Hematopoietic multipotent progenitor cell treated with erythropoietin and hydrocortisone succinate and interleukin-3 and kit ligand, for 15 days (in vitro differentiated cells): Measurements from ENCODE around the gene LSM4.
A peak's percentile ranks its signal among the peaks of the same experiment; 100 is the strongest.
"Not testable (repeated sequence)": the region's sequence is repeated elsewhere in the genome, so short reads cannot be mapped to it uniquely, and the experiment has no call there.

ENCODE experiments used
- DNase-seq: peaks from one replicate; pipeline ENCODE4 v3.0.0-alpha.2; 2015; ENCODE audit warnings: low spot score

LSM4 gene

DNA sequence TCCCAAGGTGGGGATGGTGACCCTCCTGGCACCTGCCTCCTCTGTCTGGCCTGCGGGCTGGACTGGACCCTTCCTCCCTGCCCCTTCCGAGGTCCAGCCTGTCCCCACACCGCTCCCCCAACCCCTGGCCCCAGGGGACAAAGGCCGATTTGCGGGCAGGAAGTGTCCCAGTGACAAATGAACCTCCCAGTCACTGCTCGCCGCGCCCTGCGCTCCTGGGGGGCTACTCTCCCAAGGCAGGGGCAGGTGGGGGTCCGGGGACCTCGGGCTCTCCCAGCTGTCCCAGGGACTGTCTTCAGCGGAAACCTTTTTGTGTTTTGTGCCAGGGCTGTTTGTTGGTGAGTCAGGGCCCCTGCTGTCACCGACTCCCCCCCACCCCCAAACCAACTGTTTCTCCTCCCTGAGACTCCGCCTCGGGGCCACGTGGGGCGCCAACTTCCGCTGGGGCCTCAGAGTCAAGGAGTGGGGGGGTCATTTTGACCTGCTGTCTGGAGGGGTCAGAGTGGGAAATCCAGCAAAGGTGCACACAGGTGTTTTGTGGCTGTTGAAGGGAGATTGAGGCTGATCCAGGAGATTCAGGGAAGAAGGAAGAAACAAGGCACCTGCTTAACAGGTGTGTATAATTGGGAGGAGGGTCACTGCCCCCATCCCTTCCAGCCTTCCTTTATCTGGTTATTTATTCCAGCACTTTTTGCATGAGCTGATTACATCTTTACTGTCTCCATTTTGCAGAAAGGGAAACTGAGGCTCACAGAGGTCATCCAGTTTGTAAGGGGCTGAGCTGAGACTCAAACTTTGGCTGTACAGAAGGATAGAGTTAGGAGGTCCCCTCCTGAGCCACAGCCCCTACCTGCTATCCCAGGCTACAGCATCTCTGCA lies 18.4 kb upstream of the LSM4 start:
- no peak for DNase-seq

- peak; percentile 45 for DNase-seq
These were observed 17.5 kb upstream of the LSM4 start, which contains the start of gene PGPEP1 for GRCh38 chr19:18340190-18340989. Gene PGPEP1 (plus strand): TSS chr19:18340598. CDS start chr19:18340682, 84 bp downstream.

DNA sequence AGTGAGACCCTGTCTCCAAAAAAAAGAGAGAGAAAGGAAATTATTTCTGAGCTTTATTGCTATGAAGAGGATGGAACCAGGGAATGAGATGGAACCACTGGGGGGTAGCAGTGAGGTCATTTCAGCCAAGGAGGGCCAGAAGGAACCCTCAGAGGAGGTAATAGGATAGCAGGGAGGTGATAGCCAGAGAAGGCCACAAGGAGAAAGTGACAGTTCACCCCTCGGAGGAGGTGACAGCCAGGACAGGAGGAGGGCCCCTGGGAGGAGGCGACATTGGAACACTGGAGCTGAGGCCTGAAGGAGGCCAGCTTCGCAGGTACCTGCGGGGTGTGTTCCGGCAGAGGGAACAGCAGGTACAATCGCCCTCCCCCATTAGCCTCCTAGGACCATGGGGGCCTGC lies 16.8 kb upstream of the LSM4 start:
- no peak for DNase-seq

DNA sequence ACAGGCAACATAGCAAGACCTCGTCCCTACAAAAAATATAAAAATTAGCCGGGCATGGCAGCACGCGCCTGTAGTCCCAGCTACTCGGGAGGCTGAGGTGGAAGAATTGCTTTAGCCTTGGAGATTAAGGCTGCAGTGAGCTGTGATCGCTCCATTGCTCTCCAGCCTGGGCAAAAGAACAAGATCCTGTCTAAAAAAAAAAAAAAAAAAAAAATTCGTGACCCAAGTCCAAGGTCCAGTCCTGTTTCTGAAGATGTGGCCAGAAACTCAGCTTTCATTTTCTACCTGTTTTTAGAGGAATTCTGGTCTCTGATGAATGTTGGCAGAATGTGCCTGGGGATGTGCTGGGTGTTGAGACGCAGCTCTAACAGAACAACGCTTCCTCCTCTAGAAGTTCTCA lies 15.7 kb upstream of the LSM4 start:
- no peak for DNase-seq

GRCh38 chr19:18336121-18336520 lies 13.2 kb upstream of the LSM4 start:
- DNase-seq, result no peak

DNA sequence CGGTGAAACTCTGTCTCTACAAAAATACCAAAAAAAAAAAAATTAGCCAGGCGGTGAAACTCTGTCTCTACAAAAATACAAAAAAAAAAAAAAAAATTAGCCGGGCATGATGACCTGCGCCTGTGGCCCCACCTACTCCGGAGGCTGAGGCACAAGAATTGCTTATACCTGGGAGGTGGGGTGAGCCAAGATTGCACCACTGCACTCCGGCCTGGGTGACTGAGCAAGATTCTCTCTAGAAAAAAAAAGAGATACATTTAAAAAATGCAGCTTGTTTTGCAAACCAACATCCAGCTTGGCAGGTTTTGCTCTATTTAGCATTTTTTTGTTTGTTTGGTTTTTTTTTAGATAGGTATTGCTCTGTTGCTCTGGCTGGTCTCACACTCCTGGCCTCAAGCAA lies 10.8 kb upstream of the LSM4 start:
- DNase-seq, result no peak

GRCh38 chr19:18332917-18333530 lies 10.1 kb upstream of the LSM4 start:
- no peak for DNase-seq

DNA sequence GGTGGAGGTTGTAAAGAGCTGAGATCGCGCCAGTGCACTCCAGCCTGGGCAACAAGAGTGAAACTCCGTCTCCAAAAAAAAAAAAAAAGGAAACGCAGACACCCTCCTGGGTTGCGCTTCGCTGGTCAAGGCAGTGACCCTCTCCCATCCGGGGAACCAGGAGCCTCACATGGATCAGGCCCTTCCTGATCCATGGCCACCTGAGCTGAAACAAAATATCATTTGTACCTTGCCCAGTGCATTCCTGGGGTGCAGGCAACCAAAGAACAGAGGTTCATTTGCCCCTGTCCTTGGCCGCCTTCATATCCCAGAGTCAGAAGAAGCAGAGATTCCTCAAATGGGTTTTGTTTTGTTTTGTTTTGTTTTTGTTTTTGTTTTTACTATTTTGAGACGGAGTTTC lies 8.0 kb upstream of the LSM4 start:
- DNase-seq, result no peak

GRCh38 chr19:18329035-18329376 lies 6.1 kb upstream of the LSM4 start:
- no peak for DNase-seq

- peak; percentile 91 for DNase-seq
These were observed 5.6 kb upstream of the LSM4 start for GRCh38 chr19:18328340-18329034.

GRCh38 chr19:18326772-18327171 lies 3.9 kb upstream of the LSM4 start:
- DNase-seq, result no peak

DNA sequence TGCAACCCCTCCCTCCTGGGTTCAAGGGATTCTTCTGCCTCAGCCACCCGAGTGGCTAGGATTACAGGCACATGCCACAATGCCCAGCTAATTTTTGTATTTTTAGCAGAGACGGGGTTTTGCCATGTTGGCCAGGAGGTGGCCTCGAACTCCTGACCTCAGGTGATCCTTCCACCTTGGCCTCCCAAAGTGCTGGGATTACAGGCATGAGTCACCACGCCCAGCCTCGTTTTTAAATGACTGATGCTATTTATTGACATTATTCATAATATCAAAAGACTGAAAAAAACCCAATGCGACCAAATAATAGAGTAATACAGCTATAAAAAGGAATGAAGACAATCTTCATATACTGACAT lies 1.5 kb upstream of the LSM4 start:
- not testable (repeated sequence) for DNase-seq

- peak; percentile 52 for DNase-seq
These were observed 538 bp downstream of the LSM4 start for GRCh38 chr19:18322318-18322758.

GRCh38 chr19:18321734-18322102 lies 1.2 kb downstream of the LSM4 start:
- DNase-seq, result no peak

DNA sequence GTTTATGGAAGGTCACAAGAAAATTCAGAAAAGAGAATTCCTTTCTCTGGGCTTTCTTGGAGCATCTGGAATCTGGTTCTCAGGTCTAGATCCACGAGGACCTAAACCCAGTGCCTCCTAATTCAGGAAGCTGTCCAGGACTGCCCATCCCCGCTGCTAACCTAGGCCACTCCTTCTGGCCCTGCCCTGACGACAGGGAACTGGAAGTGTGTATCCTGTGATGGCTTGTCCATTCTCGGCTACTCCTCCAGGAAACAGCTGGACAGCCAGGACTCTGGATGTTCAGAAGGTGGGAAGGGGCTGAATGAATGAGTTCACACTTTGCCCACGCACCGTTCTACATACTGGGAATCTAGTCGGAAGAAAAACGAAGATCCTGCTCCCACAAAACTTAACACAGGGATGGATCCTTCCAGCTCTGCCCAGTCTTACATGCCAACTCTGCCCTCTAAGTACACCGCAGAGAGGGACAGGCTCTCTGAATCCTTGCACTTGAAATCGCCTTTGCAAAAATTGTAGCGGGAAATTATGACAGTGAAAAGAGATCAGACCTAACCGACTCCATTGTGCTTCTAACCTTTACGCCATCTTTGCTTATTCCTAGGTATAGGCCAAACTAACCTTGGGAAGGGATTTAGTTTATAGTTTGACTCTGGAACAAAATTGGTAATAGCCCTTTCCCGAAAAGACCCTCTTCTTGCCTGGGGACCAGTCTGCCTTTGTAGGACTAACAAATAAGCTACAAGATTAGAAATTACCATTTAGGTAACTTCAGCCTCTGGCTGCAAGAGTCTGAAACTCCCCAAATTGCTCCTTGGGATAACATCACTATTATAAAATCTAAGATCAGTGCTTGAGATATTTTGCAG lies 1.8 kb downstream of the LSM4 start:
- DNase-seq, result no peak

DNA sequence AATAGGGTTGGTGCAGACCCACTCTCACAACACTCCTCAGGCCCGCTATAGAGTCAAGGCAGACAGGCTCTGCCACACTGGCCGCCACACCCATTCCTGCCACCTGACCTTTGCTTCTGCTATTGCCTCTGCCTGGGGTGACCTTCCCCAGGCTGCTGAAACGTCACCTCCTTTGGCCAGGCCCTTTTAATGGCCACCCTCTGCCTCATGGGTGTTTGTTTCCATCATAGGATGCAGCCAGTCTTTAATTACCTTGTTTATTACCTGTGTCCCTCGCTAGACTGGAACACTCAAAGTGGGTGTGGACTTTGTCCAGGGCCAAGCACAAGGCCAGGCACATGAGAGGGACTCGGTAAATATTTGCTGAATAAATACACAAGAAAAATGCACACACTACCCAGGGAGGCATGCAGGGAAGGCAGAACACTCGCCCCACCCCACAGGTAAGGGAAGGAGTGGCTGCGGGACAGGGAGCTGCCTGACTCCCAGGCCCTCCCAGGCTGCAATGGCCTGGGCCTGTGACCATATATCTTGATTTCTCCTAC lies 3.2 kb downstream of the LSM4 start:
- no peak for DNase-seq

DNA sequence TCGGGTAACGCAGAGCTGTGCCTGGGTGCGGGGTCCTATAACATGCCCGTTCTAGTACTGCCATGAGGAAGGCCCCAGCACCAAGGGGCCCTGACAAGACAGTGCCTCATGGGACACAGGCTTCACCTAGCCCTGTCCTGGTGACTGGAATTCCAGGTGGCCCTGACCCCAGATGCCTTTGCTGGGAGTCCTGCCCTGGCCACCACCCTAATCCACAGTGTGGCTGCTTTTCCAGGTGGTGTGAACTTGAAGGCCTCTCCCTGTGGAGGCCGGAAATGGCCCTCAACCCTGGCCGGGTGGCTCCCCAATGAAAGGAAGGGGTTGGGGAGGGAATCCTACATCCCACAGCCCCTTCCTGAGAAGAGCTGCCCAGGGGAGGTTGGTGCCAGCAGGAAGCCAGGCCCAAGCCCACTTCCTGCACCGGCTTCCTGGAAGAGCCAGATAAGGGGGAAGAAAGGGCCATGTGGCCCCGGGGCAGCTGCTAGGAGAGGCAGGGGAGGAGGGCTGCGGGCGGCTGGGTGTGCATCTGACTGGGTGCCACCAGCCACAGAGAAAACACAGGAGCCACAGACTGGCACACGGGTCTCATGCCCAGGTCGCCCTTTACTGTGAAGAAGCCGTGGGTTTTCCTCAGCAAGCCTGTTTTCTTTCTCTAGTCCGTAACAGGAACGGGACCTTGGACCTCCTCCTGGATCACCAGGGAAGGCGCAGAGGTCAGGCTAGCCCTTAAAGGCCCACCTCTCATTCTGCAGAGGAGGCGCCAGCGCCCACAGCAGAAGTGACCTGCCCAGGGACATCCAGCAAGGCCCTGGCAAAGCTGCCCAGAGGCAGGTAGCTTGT lies 4.7 kb downstream of the LSM4 start:
- peak; percentile 51 for DNase-seq

- DNase-seq, result no peak
These were observed 9.5 kb downstream of the LSM4 start for GRCh38 chr19:18313398-18313797.

GRCh38 chr19:18312092-18312534 lies 10.8 kb downstream of the LSM4 start:
- DNase-seq, result no peak

DNA sequence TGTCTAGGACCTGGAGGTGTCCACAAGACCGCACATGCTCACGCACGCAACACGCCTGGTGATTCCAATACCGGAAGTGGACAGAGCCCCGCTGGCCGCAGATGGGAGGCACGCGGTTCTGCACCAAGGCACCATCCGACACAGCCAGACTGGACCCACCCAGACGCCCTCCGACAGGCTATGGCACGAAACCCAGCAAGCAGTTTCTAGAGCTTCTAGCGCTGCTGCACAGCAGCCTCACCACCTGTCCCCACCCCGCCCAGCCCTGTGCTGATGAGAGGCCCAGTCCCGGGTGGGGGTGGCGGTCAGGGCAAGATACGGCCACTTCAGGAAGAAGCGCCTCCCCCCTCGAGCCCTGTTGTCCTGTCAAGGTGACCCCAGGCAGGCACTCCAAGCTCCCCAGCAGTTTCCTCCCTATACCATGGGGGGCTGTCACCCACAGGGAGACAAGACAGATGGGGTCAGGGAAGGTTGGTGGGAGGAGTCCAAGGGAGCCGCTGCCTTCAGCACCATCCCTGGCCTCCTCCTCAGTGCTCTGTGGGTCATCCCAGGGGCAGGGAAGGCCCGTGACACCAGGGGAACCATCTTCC lies 11.3 kb downstream of the LSM4 start:
- no peak for DNase-seq
